Panc1 (cell line): ENCODE data around the gene NINL. TPM values are rescaled to one million over a fixed set of nuclear protein-coding genes. Genes with fewer than 3 reads are reported as not detected.

ENCODE experiments used
- ATAC-seq: fragments of 200-7000 bp; cut with Tn5 transposase; 2 replicates; pipeline ENCODE4 v1.9.1; 2020; ENCODE audit warnings: mild to moderate bottlenecking, moderate library complexity
- BruUV-seq: library from RNA; stranded (reverse); fragments of 400-500 nt; replicated peaks from 2 replicates; lab custom pipeline; 2021; lab: Mats Ljungman, UMichigan
- CTCF ChIA-PET: fragments of 300-600 bp; sonication (Branson Sonifier 250); formaldehyde crosslinking; loops from one replicate; lab custom pipeline; 2022; ENCODE audit warnings: antibody characterized with exemption; lab: Charles Lee
- POLR2A ChIA-PET: fragments of 300-600 bp; sonication (Branson Sonifier 250); formaldehyde crosslinking; loops from one replicate; lab custom pipeline; 2022; ENCODE audit warnings: antibody characterized with exemption; lab: Charles Lee
- DNase-seq: peaks from one replicate; pipeline ENCODE4 v3.0.0-alpha.2; 2010; ENCODE audit warnings: low read depth, low spot score
- H3K27ac ChIP-seq: 2 replicates; pipeline ENCODE4 v1.5.1; 2011; ENCODE audit warnings: mild to moderate bottlenecking, low read length, inconsistent platforms
- H3K27me3 ChIP-seq: fragments of 200-500 bp; sonication (Bioruptor generic); 2 replicates; pipeline ENCODE4 v1.6.0; 2014; ENCODE audit warnings: low read length, inconsistent platforms; ENCODE audit not compliant: control insufficient read depth, insufficient read depth
- H3K36me3 ChIP-seq: fragments of 200-500 bp; sonication (Bioruptor generic); 2 replicates; pipeline ENCODE4 v1.5.1; 2014; ENCODE audit warnings: inconsistent platforms, mild to moderate bottlenecking, low read length, moderate library complexity; ENCODE audit not compliant: control insufficient read depth, insufficient read depth
- H3K4me1 ChIP-seq: 2 replicates; pipeline ENCODE4 v1.5.1; 2011; ENCODE audit warnings: inconsistent platforms, mild to moderate bottlenecking, low read length, moderate library complexity; ENCODE audit not compliant: control insufficient read depth, insufficient read depth
- H3K4me3 ChIP-seq, 2 experiments: 2 replicates each; pipeline ENCODE4 v1.5.1; 2011 to 2012; ENCODE audit warnings: low read depth in 2 of 2, low read length in 2 of 2, mild to moderate bottlenecking in 2 of 2, inconsistent platforms in 1 of 2, moderate library complexity in 1 of 2
- H3K9me3 ChIP-seq: fragments of 200-500 bp; sonication (Bioruptor generic); 2 replicates; pipeline ENCODE4 v1.5.1; 2014; ENCODE audit warnings: low read depth, mild to moderate bottlenecking, inconsistent platforms, low read length, moderate library complexity; ENCODE audit not compliant: control insufficient read depth, insufficient read depth
- CTCF ChIP-seq: fragments of 450-650 bp; IDR thresholded peaks from 2 replicates; pipeline ENCODE4 v1.5.1; 2017; ENCODE audit warnings: mild to moderate bottlenecking
- POLR2AphosphoS5 ChIP-seq: IDR thresholded peaks from 2 replicates; pipeline ENCODE4 v1.6.1; 2012; ENCODE audit warnings: mild to moderate bottlenecking, low read depth, low read length, moderate library complexity
- REST ChIP-seq, 2 experiments: IDR thresholded peaks; 2 replicates each; pipeline ENCODE4 v1.6.1; 2011 to 2012; ENCODE audit warnings: low read depth in 2 of 2, control low read depth in 1 of 2, low read length in 1 of 2, mild to moderate bottlenecking in 1 of 2, moderate library complexity in 1 of 2; ENCODE audit not compliant: insufficient read depth in 1 of 2
- SIN3A ChIP-seq: IDR thresholded peaks from 2 replicates; pipeline ENCODE4 v1.6.1; 2012; ENCODE audit warnings: low read depth, mild to moderate bottlenecking, low read length, moderate library complexity, borderline replicate concordance; ENCODE audit not compliant: insufficient read depth
- TCF7L2 ChIP-seq: IDR thresholded peaks from 2 replicates; pipeline ENCODE4 v1.6.1; 2011; ENCODE audit warnings: mild to moderate bottlenecking, low read depth, low read length, inconsistent platforms
- in situ Hi-C: cut with HindIII; loops from 2 replicates; pipeline ENCODE4 v1.10.0; 2016; ENCODE audit warnings: low sequenced_read_pairs, low pct_unique_long_range_greater_than_20kb
- intact Hi-C: fragments of 100-400 bp; cut with micrococcal nuclease; formaldehyde crosslinking; loops from one replicate; pipeline ENCODE4 v1.10.0; 2022; ENCODE audit not compliant: unreplicated experiment
- total RNA-seq: library from RNA; stranded (reverse); gene quantifications from one replicate; pipeline ENCODE4 v1.2.1, GENCODE V29; 2021; ENCODE audit not compliant: unreplicated experiment

Gene NINL
- total RNA-seq, 1 experiment from 2014 or later: 25.0 TPM

- H3K36me3 ChIP-seq: no peaks in the 10 kb centered on the region
- in situ Hi-C loops (no loop called here), intact Hi-C loops (no loop called here)
- ChIA-PET CTCF (no interaction called here), POLR2A (no interaction called here)
- DNase-seq (no peak), ATAC-seq (no peak)
- no peak overlapping the region for H3K27ac ChIP-seq
- no TSS peak for BruUV-seq
- peaks cover 8% of the 10 kb centered on the region for H3K4me1 ChIP-seq
- no peaks in the 10 kb centered on the region for H3K9me3 ChIP-seq
- H3K4me3 ChIP-seq: no peak overlapping the region
- no peaks in the 10 kb centered on the region for H3K27me3 ChIP-seq
- TF ChIP-seq REST (IDR thresholded peaks at IDR 0.05; ENCODE audit: insufficient read depth in 1 of 2, low read depth in 2 of 2, low read length in 1 of 2) (no peak), SIN3A (no peak), POLR2AphosphoS5 (no peak), CTCF (no peak), TCF7L2 (no peak)
Measured at GRCh38 chr20:25580711-25581110, 4.6 kb downstream of the NINL start.

GRCh38 chr20:25579081-25579770 is 6.1 kb downstream of the NINL start:
- H3K4me1 ChIP-seq: peaks cover 7% of the 10 kb centered on the region
- H3K27ac ChIP-seq: no peak overlapping the region
- intact Hi-C loops: no loop called here
- ATAC-seq: no peak
- in situ Hi-C loops: no loop called here
- BruUV-seq: no TSS peak
- H3K36me3 ChIP-seq: no peaks in the 10 kb centered on the region
- no peaks in the 10 kb centered on the region for H3K27me3 ChIP-seq
- ChIA-PET POLR2A (no interaction called here), CTCF (no interaction called here)
- TF ChIP-seq CTCF (no peak), POLR2AphosphoS5 (no peak), SIN3A (no peak), TCF7L2 (no peak), REST (IDR thresholded peaks at IDR 0.05; ENCODE audit: insufficient read depth in 1 of 2, low read depth in 2 of 2, low read length in 1 of 2) (no peak)
- H3K9me3 ChIP-seq: no peaks in the 10 kb centered on the region
- DNase-seq: no peak
- H3K4me3 ChIP-seq: no peak overlapping the region
